NCI-H774 (cell line): Measurements from ENCODE around the gene CLSTN2.

Source experiments
- DNase-seq: peaks from one replicate; lab custom pipeline; 2025; lab: John Stamatoyannopoulos, UW

Gene CLSTN2

DNA sequence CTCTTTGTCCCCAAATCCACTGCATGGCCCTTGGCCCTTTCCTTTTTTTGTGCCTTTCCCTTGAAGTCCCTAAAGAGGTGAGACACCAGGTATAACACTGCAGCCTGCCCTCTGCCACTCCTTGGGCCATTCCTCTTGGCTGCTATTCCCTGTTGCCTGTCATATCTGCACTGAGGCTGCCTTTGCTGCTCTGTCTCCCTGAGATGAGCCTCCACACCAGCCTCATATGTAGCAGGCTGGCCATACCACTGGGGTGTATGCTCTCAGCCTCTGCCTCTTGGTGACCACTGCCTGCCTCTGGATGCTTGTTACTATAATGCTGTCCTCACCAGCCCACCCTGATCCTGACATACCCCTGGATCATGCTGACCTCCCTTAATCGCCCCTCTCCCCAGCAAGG lies 252.0 kb downstream of the CLSTN2 start:
- DNase-seq, result no peak

GRCh38 chr3:140187656-140188221 lies 252.8 kb downstream of the CLSTN2 start:
- no peak for DNase-seq

DNA sequence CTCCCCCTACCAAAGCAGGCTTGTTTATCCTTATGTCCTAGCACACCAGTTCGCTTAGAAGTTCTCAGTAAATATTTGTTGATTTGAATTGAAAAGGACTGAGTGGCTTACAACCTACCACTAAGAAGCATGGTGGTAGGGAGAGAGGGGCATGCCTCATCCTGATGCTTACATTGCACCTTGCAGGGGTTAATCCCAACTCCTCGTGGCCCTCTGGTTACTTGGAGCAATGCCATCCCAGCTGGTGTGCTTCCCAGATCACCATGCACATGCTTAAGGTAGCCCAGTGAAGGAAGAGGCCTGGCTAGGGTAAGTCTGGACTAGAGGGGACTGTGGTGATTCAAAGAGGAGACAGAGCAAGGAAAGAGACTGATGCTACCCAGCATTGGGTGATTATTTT lies 253.3 kb downstream of the CLSTN2 start:
- no peak for DNase-seq

GRCh38 chr3:140189267-140189666 lies 254.3 kb downstream of the CLSTN2 start:
- no peak for DNase-seq

DNA sequence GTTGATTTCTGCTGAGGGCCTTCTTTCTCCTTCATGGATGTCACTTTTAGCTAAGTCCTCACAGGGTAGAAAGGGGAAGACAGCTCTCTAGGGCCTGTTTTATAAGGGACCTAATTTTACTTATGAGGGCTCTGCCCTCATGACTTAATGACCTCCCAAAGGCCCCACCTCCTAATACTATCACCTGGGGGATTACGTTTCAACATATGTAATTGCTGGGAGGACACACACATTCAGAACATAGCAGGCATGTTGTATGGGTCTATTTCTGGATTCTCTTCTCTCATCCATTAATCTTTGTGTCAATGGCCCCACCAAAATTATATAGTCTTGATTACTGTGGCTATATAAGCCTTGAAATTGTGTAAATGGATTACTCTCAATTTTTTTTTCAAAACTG lies 255.0 kb downstream of the CLSTN2 start:
- DNase-seq, result no peak

DNA sequence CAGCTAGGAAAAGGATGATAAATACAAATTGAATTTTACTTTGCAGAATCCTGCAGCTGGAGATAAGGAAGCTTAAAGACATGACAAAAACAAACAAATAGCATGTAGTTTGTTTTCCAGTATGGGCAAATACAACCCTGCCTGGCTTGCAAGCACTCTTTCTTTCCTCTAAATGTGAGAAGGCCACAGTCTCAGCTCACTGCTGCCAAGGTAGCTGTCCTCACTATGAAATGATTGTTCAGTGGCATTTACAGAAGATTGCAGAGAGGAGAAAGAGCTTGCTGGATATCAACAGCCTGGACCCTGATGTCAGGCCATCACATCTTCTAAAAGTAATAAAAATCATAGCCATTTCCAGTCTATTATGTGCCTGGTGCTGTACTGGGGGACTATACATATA lies 262.0 kb downstream of the CLSTN2 start:
- no peak for DNase-seq

- DNase-seq, result no peak
Measured at GRCh38 chr3:140198242-140198641, 263.3 kb downstream of the CLSTN2 start.

DNA sequence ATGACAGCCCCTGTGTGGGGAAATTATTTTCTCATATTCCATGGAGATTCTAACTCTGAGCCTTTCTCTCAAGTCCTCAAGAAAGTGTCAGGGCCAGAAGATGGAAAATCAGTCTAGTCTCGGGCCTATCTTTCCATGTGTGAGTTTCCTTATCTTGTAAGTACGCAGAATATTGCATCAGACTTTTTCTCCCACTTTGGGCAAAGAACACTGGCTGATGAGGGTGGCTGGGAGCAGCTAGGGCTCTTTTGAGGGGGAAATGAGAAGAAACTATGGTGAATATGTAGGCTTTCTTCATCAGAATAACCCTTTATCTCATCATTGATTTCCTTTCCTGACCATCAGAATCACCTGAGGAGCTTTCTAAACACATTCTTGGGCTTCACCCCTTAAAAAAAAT lies 264.0 kb downstream of the CLSTN2 start:
- DNase-seq, result no peak

GRCh38 chr3:140199743-140200142 lies 264.8 kb downstream of the CLSTN2 start:
- DNase-seq, result peak; percentile 64

GRCh38 chr3:140203510-140203909 lies 268.5 kb downstream of the CLSTN2 start:
- peak; percentile 86 for DNase-seq

DNA sequence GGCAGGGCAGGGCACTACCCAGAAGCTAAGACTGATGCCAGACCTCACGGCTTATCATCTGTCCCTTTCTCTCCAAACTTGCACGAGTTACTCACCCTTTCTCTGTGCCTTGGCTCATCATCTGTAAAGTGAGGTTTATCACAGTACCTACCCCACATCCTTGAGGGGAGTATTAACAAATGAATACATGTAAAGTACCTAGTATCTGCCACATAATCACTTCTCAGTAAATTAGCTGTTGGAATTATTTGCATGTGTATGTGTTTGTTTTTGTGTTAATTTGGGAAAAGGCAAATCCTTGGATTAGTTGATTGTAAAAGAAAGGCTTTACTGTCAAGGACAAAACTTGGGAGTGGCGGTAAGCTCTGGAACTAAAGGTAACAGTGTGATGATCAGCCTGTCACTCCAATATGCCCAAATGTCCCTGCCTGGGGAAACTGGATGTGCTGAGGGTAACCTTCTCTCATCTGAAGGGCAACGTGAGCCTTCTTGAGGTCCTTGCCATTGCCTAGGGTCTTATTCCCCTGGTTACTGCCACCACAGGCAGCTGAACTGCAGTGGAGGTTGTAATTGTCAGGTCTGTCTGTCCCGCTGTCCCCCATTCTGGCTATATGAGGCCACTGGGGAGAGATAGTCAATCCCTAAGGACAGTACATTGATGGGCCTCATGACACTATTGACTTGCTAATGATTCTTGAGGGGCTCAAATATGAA lies 269.4 kb downstream of the CLSTN2 start:
- no peak for DNase-seq

DNA sequence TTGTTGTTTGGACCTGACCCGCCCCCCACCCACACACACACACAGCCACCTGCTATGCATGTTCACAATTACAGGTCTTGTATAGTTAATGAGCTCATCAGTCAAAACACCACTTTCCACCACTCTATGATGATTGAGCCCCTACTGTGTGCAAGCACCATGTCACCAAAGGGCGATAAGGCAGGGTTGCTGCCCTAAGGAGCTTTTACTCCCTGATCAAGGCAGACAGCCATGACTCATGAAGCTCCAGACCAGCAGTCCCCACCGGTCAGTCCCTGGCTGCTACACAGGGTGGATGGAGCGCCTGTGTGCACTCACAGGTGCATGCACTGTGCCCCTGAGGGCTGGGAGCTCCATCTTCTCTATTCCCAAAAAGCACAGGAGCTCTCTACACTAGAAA lies 270.6 kb downstream of the CLSTN2 start:
- DNase-seq, result no peak

DNA sequence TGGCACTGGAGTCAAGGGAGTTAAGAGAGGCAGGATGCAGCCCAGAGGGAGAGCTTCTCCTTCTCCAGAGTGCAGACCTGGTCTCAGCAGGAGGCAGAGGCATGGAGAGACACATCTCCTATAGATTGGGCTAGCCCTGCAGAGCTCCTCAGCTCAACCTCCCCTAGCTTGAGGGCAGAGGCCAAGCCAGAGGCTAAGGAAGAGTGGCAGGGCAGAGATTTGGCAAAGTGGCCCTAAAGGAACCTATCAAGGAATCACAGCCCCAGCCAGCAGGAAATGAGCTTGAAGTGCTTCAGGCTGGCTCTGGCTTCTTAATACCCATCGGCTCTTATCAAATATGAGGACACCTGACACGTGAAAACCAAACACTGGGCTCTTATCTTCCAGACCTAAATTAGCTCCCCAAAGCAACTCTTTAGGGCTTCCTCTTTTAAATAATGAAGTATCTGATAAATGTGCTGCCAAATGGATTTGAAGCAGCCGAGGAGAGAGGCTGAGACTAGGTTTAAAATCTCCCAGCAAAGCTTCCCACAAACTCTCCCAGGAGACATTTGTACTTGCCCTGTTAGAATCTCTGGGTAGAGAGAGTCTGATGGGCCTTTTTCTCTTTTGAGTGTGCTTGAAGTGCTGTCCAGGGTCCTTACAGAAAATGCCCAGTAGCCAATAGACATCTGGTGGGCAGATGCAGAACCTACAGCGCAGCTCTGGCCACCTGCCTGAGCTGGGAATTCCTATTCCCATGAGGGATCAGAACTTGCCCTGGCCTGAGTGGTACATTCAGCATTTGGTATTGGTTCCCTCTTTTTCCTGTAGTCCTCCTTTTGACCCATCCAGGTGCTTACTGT lies 271.4 kb downstream of the CLSTN2 start:
- DNase-seq, result no peak

DNA sequence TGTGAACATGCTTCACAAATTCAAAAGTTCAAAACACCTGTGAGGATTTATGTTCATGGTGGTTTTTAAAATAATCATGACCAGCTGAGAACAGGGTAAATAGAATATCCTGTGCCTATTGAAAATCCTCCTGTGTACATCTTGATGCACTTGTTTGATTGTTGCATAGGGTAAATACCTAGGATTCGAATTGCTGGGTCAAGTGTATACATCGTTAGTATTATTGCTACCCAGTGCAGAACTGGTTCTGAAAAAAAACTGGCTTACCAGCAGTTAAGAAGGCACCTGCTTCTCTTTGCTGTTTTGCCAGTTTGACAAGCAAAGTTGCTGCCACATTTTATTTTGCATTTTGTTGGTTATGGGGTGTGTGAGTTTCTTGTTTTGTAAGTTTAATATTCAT lies 272.6 kb downstream of the CLSTN2 start:
- peak; percentile 65 for DNase-seq

DNA sequence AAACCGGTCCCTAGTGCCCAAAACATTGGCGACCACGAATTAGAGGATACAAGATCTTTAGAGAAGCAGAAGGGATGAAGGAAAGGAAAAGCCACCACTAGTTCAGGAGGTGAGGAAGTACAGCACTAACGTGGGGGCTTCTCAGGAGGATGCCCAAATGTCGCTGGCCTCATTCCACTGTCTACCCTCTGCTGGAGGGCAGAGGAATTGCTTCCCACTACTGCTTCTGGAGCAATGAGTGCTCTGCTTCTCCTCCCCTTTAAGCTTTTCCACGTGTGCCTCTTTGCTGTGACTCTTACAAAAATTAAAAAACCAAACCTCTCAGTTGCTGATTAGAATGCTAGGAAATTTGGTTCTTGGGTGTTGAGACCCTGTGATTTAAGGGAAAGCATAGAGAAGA lies 281.3 kb downstream of the CLSTN2 start:
- DNase-seq, result no peak

DNA sequence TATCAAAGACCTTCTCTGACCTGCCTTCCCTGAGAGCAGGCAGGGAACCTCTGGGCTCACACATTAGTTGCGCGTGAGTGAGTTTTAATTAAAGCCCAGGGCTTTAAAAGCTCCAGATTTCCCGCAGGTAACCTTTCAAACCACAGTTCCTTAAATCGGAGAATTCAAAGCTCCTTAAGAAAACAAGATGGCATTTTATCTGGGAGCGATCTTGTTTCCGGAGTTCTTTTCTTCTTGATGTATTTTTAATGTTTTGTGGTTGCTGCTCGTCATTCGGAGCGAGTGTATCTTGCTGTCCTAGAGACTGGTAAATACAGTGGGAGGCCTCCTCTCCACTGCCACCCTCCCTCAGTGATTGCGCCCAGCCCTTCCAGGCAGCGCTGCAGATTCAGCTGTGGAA lies 284.3 kb downstream of the CLSTN2 start:
- DNase-seq, result no peak

DNA sequence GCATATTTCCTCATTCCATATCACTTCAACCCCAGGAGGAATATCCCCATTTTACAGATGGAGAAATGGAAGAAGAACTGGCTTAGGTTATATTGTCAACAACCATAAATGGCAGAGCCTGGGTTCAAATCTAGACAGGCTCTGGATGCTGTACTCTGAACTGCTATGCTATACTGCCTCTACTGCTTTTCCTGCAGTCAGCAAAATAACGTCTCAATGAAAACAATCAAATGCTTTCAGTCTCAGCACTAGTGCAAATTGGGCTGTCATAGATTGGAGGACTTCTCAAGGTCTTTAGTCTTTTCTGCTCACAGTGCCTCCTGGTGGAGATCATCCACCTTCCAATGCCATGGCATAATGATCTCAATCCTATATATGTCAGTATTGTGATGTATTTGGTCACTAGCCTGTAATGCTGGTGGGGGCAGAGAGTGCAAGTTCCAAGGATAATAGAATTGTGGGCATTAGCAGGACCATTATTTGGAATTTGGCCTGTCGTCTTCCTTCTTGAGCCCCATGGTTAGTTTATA lies 285.0 kb downstream of the CLSTN2 start:
- no peak for DNase-seq

DNA sequence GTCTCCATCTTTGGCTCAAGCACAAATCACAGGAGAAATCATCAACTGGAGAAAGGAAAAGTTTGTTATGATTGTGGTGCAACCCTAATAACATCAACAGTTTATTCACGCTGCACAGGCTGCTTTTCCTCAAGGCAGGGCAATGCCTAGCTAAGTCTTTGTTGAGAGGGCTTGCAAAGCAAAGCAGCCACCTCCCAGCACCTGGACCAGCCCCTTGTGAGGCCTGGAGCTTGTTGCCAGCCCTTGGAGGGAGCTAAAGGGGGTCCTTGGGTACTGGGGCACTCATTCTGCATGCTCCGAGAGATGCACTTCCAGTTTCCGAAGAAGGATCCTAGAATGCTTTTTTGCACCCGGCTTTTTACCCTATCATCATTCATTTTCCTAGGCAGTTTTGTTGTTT lies 288.2 kb downstream of the CLSTN2 start:
- DNase-seq, result no peak

DNA sequence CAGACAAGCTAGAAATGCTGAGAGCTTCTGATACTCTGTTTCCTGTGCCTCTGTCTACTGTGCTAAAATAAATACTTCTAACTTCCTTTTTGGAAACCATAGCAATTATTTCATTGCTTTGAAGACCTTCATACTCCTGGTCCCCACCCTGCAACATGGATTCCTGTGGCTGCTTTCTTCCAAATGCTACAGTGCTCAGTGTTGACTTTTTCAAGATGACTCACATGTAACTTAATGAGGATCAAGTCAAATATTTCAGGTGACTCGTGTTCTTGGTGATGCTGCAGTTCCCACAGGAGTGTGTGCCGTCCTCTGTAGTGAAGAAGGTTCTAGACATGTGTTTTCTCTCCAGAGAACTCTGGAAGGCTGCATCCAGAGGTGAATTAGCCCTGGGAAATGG lies 288.6 kb downstream of the CLSTN2 start:
- no peak for DNase-seq

DNA sequence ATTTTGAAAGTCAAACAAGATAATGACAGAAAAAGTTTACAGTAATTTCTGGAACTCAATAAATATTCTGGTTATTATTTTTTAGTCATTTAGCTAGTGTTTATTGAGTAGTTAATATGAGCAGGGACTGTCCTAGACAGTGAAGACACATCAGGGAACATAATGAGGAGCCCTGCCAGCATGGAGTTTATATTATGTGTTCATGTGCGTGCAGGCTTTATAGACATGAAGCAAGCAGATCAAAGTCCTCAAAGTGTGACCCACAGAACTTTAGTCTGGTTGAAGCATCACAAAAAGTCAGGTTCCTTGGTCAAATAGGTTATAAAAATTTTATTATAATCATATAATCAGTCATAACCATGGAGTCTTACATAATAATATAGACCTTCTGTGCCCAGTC lies 289.3 kb downstream of the CLSTN2 start:
- DNase-seq, result no peak

DNA sequence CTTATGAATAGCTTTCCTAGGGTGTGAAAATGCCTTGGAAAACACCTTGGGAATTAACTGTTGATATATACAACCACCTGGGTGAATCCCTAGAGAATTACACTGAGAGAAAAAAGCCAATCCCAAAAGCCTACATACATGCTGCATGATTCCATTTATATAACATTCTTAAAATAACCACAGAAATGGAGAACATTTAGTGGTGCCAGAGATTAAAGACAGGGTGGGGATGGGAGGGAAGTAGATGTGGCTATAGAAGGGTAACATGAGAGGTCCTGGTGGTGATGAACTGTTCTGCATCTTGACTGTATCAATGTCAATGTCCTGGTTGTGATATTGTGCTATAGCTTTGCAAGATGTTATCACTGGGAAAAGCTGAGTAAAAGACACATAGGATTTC lies 291.0 kb downstream of the CLSTN2 start:
- DNase-seq, result no peak

DNA sequence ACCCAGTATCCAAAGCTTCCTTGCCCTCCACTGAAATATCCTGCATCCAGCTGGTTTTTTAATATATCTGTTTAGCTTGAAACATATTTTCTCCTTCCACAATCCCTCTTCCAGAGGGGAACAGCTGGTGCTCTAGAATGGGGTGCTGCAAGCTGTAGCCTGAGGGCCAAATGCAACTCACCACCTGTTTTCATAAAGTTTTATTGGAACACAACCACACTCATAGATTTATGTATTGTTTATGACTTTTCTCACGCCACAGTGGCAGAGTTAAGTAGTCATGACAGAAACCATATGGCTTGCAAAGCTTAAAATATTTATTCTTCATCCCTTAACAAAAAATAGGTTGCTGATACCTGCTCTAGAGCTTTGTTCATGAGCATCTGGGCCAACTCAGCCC lies 298.7 kb downstream of the CLSTN2 start:
- no peak for DNase-seq

DNA sequence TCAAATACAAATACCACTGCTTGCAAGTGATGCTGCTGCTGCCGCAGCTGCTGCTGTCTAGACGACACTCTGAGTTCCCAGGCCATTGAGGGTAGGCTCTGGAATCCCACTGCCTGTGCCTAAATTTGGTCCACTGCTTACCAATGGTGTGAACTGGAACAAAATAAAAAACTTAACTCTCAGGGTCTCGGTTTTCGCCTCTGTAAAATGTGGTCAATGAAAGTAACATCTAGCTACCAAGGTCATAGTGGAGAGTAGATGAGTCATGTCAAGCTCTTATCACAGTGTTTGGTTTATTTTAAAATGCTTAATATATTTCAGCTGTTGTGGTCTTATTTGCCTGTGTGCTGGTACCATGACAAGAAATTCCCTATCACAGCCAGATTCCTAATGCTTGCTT lies 299.3 kb downstream of the CLSTN2 start:
- DNase-seq, result no peak
